Activated B cell treated with CpG ODN at 0.5 μM for 24 hours (primary cell): ENCODE data around the gene DGKB. TPM values are rescaled to one million over a fixed set of nuclear protein-coding genes. Genes with fewer than 3 reads are reported as not detected.

ENCODE experiments used
- ATAC-seq: fragments of 200-7000 bp; cut with Tn5 transposase; one replicate; pipeline ENCODE4 v1.10.0; 2021; ENCODE audit warnings: low read depth, mild to moderate bottlenecking, moderate library complexity
- CTCF ChIA-PET: fragments of 350-600 bp; sonication (Branson Sonifier 250); formaldehyde crosslinking; loops from one replicate; lab custom pipeline; 2021; ENCODE audit warnings: antibody characterized with exemption; lab: Charles Lee
- POLR2A ChIA-PET: fragments of 350-600 bp; sonication (Branson Sonifier 250); formaldehyde crosslinking; loops from one replicate; lab custom pipeline; 2021; ENCODE audit warnings: antibody characterized with exemption; lab: Charles Lee
- DNase-seq: peaks from one replicate; pipeline ENCODE4 v3.0.0; 2022
- H3K27ac Mint-ChIP-seq: one replicate; pipeline ENCODE4 v1.8.0; 2020; ENCODE audit warnings: mixed read lengths
- H3K27me3 Mint-ChIP-seq: one replicate; pipeline ENCODE4 v1.8.0; 2021; ENCODE audit warnings: mixed read lengths
- H3K36me3 Mint-ChIP-seq: one replicate; pipeline ENCODE4 v1.8.0; 2021; ENCODE audit warnings: low read depth, mixed read lengths
- H3K4me1 Mint-ChIP-seq: one replicate; pipeline ENCODE4 v1.8.0; 2021; ENCODE audit warnings: mixed read lengths
- H3K4me3 Mint-ChIP-seq: one replicate; pipeline ENCODE4 v1.8.0; 2020; ENCODE audit warnings: mild to moderate bottlenecking, mixed read lengths
- H3K9me3 Mint-ChIP-seq: one replicate; pipeline ENCODE4 v1.8.0; 2020; ENCODE audit warnings: mixed read lengths
- CTCF ChIP-seq: fragments of 200-600 bp; IDR thresholded peaks from one replicate; pipeline ENCODE4 v1.8.0; 2022; ENCODE audit warnings: antibody characterized with exemption, mild to moderate bottlenecking
- intact Hi-C: fragments of 100-400 bp; cut with micrococcal nuclease; formaldehyde crosslinking; loops from one replicate; pipeline ENCODE4 v1.15.1; 2024
- total RNA-seq: library from RNA; stranded (reverse); gene quantifications from 2 replicates; pipeline ENCODE4 v1.2.3, GENCODE V29; 2022

Gene DGKB
- total RNA-seq, 1 donor from 2014 or later = not detected

- POLR2A ChIA-PET = no interaction called here
- DNase-seq (no peak), ATAC-seq (no peak)
- Mint-ChIP-seq H3K4me1 (no peaks in the 10 kb centered on the region), H3K4me3 (no peak overlapping the region), H3K27me3 (no peaks in the 10 kb centered on the region), H3K36me3 (no peaks in the 10 kb centered on the region), H3K9me3 (peaks cover 13% of the 10 kb centered on the region), H3K27ac (no peak overlapping the region)
- intact Hi-C loops = no loop called here
- CTCF ChIA-PET = no interaction called here
- TF ChIP-seq CTCF = no peak
These were observed 398.9 kb downstream of the DGKB start for GRCh38 chr7:14503623-14504022.

- DNase-seq (no peak), ATAC-seq (no peak)
- Mint-ChIP-seq H3K27me3 (no peaks in the 10 kb centered on the region), H3K4me3 (no peak overlapping the region), H3K36me3 (no peaks in the 10 kb centered on the region), H3K4me1 (no peaks in the 10 kb centered on the region), H3K9me3 (peaks cover 10% of the 10 kb centered on the region), H3K27ac (no peak overlapping the region)
- no peak for TF ChIP-seq CTCF
- intact Hi-C loops = no loop called here
- ChIA-PET CTCF (no interaction called here), POLR2A (no interaction called here)
These were observed 401.1 kb downstream of the DGKB start for GRCh38 chr7:14501436-14501835.

GRCh38 chr7:14497390-14497789 lies 405.2 kb downstream of the DGKB start:
- CTCF ChIA-PET = no interaction called here
- Mint-ChIP-seq H3K4me1 (no peaks in the 10 kb centered on the region), H3K27ac (no peak overlapping the region)

GRCh38 chr7:14495633-14496032 lies 406.9 kb downstream of the DGKB start:
- CTCF ChIA-PET = no interaction called here
- no peak for ATAC-seq

More at GRCh38 chr7:14497390-14497789, 405.2 kb downstream of the DGKB start:
- TF ChIP-seq CTCF = no peak
- POLR2A ChIA-PET = no interaction called here
- ATAC-seq = no peak
- no peak overlapping the region for H3K4me3 Mint-ChIP-seq
- peaks cover 6% of the 10 kb centered on the region for H3K9me3 Mint-ChIP-seq
- no peaks in the 10 kb centered on the region for H3K36me3 Mint-ChIP-seq
- intact Hi-C loops = no loop called here
- H3K27me3 Mint-ChIP-seq = no peaks in the 10 kb centered on the region
- no peak for DNase-seq

GRCh38 chr7:14487701-14488395 lies 414.7 kb downstream of the DGKB start:
- Mint-ChIP-seq H3K4me3 (no peak overlapping the region), H3K36me3 (no peaks in the 10 kb centered on the region), H3K27me3 (no peaks in the 10 kb centered on the region), H3K4me1 (no peaks in the 10 kb centered on the region), H3K9me3 (peaks cover 4% of the 10 kb centered on the region), H3K27ac (no peak overlapping the region)
- no peak for ATAC-seq
- ChIA-PET CTCF (no interaction called here), POLR2A (no interaction called here)
- DNase-seq = no peak
- intact Hi-C loops = no loop called here
- no peak for TF ChIP-seq CTCF

More at GRCh38 chr7:14495633-14496032, 406.9 kb downstream of the DGKB start:
- intact Hi-C loops = no loop called here
- H3K27ac Mint-ChIP-seq = no peak overlapping the region
- DNase-seq = no peak
- no peaks in the 10 kb centered on the region for H3K9me3 Mint-ChIP-seq
- no peaks in the 10 kb centered on the region for H3K4me1 Mint-ChIP-seq
- POLR2A ChIA-PET = no interaction called here
- H3K27me3 Mint-ChIP-seq = no peaks in the 10 kb centered on the region
- TF ChIP-seq CTCF = no peak
- H3K4me3 Mint-ChIP-seq = no peak overlapping the region
- no peaks in the 10 kb centered on the region for H3K36me3 Mint-ChIP-seq
